Measurements from ENCODE around the gene TADA3.

Gene TADA3

GRCh38 chr3:9779721-9780457 is 12.4 kb downstream of the TADA3 start:
- Histone ChIP-seq H3K79me2 (ENCODE audit: low read length) (no peaks in the 10 kb centered on the region), H3K4me1 (ENCODE audit: low read length) (no peaks in the 10 kb centered on the region), H3K4me3 (ENCODE audit: low read length) (no peak overlapping the region), H3K9me2 (replicated peaks; ENCODE audit: insufficient read depth, low read length) (no peaks in the 10 kb centered on the region), H3K4me2 (ENCODE audit: low read depth, low read length) (no peak overlapping the region), H3K9me3 (replicated peaks; ENCODE audit: insufficient read depth, low read length) (no peaks in the 10 kb centered on the region), H3K27me3 (replicated peaks; ENCODE audit: insufficient read depth, low read length) (no peaks in the 10 kb centered on the region), H3K36me3 (replicated peaks; ENCODE audit: insufficient read depth, low read length) (0 out of 2 replicates have a peak, but pooled peaks cover 2% of the 10 kb centered on the region), H3K9ac (ENCODE audit: low read length) (no peak overlapping the region), H4K20me1 (ENCODE audit: insufficient read depth, low read length) (no peaks in the 10 kb centered on the region), H2AFZ (ENCODE audit: low read length) (no peak overlapping the region), H3K27ac (ENCODE audit: low read length) (no peak overlapping the region), H3F3A (ENCODE audit: insufficient read depth, low read length) (no peaks in the 10 kb centered on the region)
- DNase-seq: no peak
- TF ChIP-seq EZH2 (optimal IDR thresholded peaks at IDR 0.05; ENCODE audit: low read depth, low read length) (no peak), EZH2phosphoT487 (IDR thresholded peaks at IDR 0.05; ENCODE audit: low read length) (no peak), CTCF (IDR thresholded peaks at IDR 0.05; ENCODE audit: low read length) (no peak)

DNA sequence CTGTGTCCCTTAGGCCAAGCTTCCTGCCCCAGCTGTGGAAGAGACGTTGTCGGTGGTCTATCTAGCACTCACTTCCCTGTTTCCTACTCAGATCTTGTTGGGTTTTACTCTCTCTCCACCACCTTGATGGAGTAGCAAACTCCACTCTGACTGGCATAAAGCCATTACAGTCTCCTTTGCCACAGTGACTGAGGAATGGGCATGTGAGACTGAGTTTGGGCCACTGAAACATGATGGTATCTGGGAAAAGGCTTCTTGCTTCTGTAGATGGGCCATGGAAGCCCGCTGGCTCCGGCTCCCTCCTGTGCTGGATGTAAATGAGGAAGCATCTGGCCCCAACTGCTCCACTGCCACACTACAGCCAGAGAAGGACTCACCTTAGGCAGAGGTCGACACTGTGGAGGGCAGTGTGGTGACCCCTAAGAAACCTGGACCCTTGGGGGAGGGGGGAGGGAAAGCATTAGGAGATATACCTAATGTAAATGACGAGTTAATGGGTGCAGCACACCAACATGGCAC is 13.1 kb downstream of the TADA3 start:
- Histone ChIP-seq H3K9ac (ENCODE audit: low read length) (no peak overlapping the region), H2AFZ (ENCODE audit: low read length) (no peak overlapping the region), H3K4me2 (ENCODE audit: low read depth, low read length) (no peak overlapping the region), H3K79me2 (ENCODE audit: low read length) (no peaks in the 10 kb centered on the region), H3K36me3 (replicated peaks; ENCODE audit: insufficient read depth, low read length) (0 out of 2 replicates have a peak, but pooled peaks cover 2% of the 10 kb centered on the region), H4K20me1 (ENCODE audit: insufficient read depth, low read length) (no peaks in the 10 kb centered on the region), H3K4me1 (ENCODE audit: low read length) (no peaks in the 10 kb centered on the region), H3K9me2 (replicated peaks; ENCODE audit: insufficient read depth, low read length) (no peaks in the 10 kb centered on the region), H3K27ac (ENCODE audit: low read length) (no peak overlapping the region), H3K27me3 (replicated peaks; ENCODE audit: insufficient read depth, low read length) (no peaks in the 10 kb centered on the region), H3F3A (ENCODE audit: insufficient read depth, low read length) (no peaks in the 10 kb centered on the region), H3K4me3 (ENCODE audit: low read length) (no peak overlapping the region), H3K9me3 (replicated peaks; ENCODE audit: insufficient read depth, low read length) (no peaks in the 10 kb centered on the region)
- TF ChIP-seq EZH2phosphoT487 (IDR thresholded peaks at IDR 0.05; ENCODE audit: low read length) (no peak), CTCF (IDR thresholded peaks at IDR 0.05; ENCODE audit: low read length) (no peak), EZH2 (optimal IDR thresholded peaks at IDR 0.05; ENCODE audit: low read depth, low read length) (no peak)
- DNase-seq: no peak

DNA sequence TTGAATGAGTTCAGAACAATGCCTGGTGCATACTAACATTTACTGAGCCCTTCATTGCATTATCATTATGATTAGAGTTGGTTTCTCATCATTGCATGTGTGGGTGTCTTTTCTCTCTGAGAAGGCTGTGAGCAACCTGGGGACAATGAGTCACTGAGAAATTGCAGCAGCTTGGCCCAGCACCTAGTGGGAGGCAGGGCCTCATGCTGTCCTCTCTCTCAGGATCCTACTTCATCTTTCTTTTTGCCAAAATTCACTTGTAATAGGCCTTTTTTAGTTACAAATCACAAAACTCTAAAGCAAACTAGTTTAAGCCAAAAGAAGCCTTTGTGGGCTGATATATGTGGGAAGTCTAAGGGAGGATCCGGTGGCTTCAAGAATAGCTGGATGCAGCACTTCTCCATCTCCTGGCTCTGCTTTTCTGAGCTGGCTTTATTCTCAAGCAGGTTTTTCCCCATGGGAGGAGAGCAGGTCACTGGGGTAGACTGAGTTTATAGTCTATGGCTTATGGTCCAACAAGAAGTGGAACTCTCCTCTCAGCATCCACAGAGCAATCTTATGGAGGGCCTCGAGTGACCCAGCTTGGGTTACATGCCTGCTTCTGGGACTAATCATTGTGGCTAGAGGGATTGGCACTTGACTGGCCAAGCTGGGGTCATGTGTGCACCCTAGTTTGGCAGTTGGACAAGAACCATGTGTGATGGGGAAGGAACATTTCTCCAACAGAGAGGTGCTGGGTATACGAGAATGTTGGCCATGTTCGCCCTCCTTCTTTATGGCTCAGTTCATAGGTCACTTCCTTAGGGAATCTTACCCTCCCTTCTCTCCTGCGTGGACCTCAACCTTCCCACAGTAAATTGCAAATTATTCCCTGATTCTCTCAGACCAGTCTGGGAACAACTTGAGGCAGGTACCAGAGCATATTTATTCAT is 13.9 kb downstream of the TADA3 start:
- Histone ChIP-seq H3K27ac (ENCODE audit: low read length) (no peak overlapping the region), H3F3A (ENCODE audit: insufficient read depth, low read length) (no peaks in the 10 kb centered on the region), H3K4me3 (ENCODE audit: low read length) (no peak overlapping the region), H2AFZ (ENCODE audit: low read length) (no peak overlapping the region), H3K9ac (ENCODE audit: low read length) (no peak overlapping the region), H3K36me3 (replicated peaks; ENCODE audit: insufficient read depth, low read length) (0 out of 2 replicates have a peak, but pooled peaks cover 2% of the 10 kb centered on the region), H3K79me2 (ENCODE audit: low read length) (no peaks in the 10 kb centered on the region), H3K4me1 (ENCODE audit: low read length) (no peaks in the 10 kb centered on the region), H4K20me1 (ENCODE audit: insufficient read depth, low read length) (no peaks in the 10 kb centered on the region), H3K27me3 (replicated peaks; ENCODE audit: insufficient read depth, low read length) (no peaks in the 10 kb centered on the region), H3K4me2 (ENCODE audit: low read depth, low read length) (no peak overlapping the region), H3K9me3 (replicated peaks; ENCODE audit: insufficient read depth, low read length) (no peaks in the 10 kb centered on the region), H3K9me2 (replicated peaks; ENCODE audit: insufficient read depth, low read length) (no peaks in the 10 kb centered on the region)
- DNase-seq: no peak
- TF ChIP-seq EZH2 (optimal IDR thresholded peaks at IDR 0.05; ENCODE audit: low read depth, low read length) (no peak), EZH2phosphoT487 (IDR thresholded peaks at IDR 0.05; ENCODE audit: low read length) (no peak)

All from MM.1S (cell line).